DND-41 (cell line): ENCODE results near the gene PDCD1LG2.

Experiments used
- EZH2 ChIP-seq: IDR thresholded peaks from 3 replicates; pipeline ENCODE4 v1.6.1; 2012; ENCODE audit warnings: borderline replicate concordance, low read depth, mild to moderate bottlenecking, moderate library complexity, low read length, inconsistent platforms; ENCODE audit not compliant: severe bottlenecking
- TF ChIP-seq, protein P1 (sequence below): IDR thresholded peaks from 2 replicates; pipeline ENCODE4 v1.5.1; 2012; ENCODE audit warnings: borderline replicate concordance, low read length, moderate library complexity, mild to moderate bottlenecking; ENCODE audit not compliant: poor library complexity, severe bottlenecking; ENCODE audit errors: extremely low read depth

DNA sequence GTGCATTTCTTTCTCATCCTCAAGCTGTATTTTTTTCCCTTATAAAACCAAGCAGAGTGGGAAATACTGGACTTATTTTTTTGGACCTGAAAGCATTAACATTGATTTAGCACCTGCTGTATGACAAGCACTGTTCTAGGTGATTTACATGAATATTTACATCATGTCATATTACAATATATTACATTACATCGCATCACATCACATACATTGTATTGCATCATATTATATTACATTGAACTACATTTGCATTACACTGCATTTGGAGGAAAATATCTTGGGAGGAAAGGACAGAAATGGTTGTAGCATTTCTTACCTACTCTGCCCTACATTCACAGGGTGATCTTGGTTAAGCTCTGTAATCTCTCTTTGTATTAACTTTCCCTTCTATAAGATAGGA, 11.2 kb upstream of the PDCD1LG2 start:
- TF ChIP-seq, protein P1, sequence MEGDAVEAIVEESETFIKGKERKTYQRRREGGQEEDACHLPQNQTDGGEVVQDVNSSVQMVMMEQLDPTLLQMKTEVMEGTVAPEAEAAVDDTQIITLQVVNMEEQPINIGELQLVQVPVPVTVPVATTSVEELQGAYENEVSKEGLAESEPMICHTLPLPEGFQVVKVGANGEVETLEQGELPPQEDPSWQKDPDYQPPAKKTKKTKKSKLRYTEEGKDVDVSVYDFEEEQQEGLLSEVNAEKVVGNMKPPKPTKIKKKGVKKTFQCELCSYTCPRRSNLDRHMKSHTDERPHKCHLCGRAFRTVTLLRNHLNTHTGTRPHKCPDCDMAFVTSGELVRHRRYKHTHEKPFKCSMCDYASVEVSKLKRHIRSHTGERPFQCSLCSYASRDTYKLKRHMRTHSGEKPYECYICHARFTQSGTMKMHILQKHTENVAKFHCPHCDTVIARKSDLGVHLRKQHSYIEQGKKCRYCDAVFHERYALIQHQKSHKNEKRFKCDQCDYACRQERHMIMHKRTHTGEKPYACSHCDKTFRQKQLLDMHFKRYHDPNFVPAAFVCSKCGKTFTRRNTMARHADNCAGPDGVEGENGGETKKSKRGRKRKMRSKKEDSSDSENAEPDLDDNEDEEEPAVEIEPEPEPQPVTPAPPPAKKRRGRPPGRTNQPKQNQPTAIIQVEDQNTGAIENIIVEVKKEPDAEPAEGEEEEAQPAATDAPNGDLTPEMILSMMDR = no peak
- TF ChIP-seq EZH2 = no peak
